Coronary artery (tissue), 2 donors: ENCODE measurements around the gene TYW3.

Source experiments
- DNase-seq: peaks from one replicate; pipeline ENCODE4 v3.0.0-alpha.2; 2017; ENCODE audit warnings: low spot score
- H3K27ac ChIP-seq, 2 donors: fragments of 200-600 bp; sonication (generic); one replicate each; pipeline ENCODE4 v1.5.1; 2016 to 2019
- H3K4me3 ChIP-seq: fragments of 200-600 bp; sonication (generic); 2 replicates; pipeline ENCODE4 v1.5.1; 2016; ENCODE audit warnings: mild to moderate bottlenecking, moderate library complexity
- TF ChIP-seq, protein P1 (sequence below): fragments of 200-600 bp; sonication (generic); IDR thresholded peaks from one replicate; pipeline ENCODE4 v1.5.1; 2019; ENCODE audit warnings: antibody characterized with exemption

Gene TYW3, protein sequence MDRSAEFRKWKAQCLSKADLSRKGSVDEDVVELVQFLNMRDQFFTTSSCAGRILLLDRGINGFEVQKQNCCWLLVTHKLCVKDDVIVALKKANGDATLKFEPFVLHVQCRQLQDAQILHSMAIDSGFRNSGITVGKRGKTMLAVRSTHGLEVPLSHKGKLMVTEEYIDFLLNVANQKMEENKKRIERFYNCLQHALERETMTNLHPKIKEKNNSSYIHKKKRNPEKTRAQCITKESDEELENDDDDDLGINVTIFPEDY

DNA sequence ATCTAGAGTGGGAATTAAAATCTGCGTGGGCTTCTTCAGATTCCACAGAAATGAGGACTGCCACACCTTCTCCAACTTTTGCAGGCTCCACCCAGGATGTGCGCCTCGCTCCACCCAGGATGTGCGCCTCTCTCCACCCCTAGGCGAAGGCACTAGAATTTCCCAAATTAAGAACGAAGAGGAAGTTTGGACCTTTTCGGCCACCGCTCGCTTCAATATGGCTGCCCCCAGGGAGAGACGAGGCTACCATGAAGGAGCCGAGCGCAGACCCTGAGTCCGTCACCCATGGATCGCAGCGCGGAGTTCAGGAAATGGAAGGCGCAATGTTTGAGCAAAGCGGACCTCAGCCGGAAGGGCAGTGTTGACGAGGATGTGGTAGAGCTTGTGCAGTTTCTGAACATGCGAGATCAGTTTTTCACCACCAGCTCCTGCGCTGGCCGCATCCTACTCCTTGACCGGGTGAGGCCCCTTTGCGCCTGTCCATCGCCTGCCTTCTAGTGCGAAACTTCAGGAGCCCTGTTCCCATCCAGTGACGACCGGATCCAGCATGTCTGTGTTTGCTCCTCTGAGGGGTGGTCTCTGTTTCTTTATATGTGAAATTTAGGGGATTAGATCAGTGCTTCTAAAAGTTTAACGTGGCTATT lies at the start of gene TYW3, which contains the start of gene CRYZ:
TYW3 (plus strand) TSS at position 193 of the 644 bp plus-strand sequence; CDS start at position 286, 93 bp downstream.
CRYZ (minus strand) TSS at position 91 of the 644 bp plus-strand sequence. CDS start 8,229 bp downstream, outside the sequence.
- TF ChIP-seq, protein P1, sequence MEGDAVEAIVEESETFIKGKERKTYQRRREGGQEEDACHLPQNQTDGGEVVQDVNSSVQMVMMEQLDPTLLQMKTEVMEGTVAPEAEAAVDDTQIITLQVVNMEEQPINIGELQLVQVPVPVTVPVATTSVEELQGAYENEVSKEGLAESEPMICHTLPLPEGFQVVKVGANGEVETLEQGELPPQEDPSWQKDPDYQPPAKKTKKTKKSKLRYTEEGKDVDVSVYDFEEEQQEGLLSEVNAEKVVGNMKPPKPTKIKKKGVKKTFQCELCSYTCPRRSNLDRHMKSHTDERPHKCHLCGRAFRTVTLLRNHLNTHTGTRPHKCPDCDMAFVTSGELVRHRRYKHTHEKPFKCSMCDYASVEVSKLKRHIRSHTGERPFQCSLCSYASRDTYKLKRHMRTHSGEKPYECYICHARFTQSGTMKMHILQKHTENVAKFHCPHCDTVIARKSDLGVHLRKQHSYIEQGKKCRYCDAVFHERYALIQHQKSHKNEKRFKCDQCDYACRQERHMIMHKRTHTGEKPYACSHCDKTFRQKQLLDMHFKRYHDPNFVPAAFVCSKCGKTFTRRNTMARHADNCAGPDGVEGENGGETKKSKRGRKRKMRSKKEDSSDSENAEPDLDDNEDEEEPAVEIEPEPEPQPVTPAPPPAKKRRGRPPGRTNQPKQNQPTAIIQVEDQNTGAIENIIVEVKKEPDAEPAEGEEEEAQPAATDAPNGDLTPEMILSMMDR = no peak
- DNase-seq = peak; percentile 91

DNA sequence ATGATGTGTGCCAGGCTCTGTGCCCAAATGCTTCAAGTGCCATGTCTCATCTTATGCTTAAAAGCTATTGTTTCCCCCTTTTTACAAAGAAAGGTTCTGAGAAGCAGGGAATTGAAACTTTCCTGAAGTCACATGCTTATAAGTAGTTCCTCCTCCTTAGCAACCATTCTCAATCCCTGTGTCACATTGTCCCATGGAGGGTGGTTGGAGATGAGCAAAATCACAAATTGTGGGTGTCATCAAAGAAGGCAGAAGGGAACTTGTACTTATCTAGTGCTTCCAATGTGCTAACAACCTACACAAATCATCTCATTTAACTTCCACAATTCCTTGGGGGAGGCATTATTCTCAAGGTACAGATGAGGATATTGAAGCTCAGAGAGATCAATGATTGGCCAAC lies 49.3 kb upstream of the TYW3 start:
- TF ChIP-seq, protein P1 = no peak
- no peak for DNase-seq
- Histone ChIP-seq H3K4me3 (no peak overlapping the region), H3K27ac (no peak overlapping the region)

More for the DNA sequence above, at the start of gene TYW3, which contains the start of gene CRYZ:
- Histone ChIP-seq H3K4me3 (peak within 1 kb of the TSS; percentile 82), H3K27ac (peak within 1 kb of the TSS; percentile 72 to 90)

DNA sequence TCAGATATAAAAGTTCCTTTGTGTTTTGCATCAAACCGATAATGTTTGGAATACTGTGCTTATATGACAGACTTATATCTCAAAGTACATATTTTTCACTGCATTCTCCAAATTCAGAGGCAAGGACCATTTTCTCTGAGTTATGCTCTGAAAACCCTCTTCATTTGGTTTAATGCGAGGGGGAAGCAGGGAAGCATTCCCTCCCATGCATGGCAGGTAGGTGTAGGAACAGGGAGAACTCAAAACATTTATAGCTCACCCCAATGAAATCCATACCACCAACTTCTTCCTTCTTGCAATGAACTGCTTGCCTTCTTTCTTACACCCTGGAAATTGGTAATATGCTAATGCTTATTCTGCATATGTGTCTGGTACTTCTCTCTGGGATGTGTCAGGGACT lies 48.7 kb upstream of the TYW3 start:
- DNase-seq = no peak
- TF ChIP-seq, protein P1 = no peak
- H3K4me3 ChIP-seq = no peak overlapping the region
- no peak overlapping the region for H3K27ac ChIP-seq

DNA sequence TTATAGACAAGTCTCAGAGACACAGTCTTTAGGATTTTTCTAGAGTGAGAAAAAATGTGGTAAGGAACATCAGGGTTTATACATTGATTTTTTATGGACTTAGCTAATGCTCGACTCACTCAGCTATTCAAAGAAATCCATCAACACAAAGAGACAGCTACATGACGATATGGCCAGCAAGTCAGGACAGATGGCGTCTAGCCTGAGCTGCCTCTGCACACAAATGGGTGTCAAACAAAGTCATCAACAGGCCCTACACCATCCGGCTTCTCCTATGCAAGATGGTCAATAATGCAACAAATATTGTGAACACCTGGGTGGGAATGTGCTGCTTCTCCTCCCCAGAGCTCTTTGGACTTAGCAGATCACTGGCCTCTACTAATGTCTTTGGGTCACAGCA lies 46.0 kb upstream of the TYW3 start:
- TF ChIP-seq, protein P1 = no peak
- Histone ChIP-seq H3K27ac (no peak overlapping the region), H3K4me3 (no peak overlapping the region)
- no peak for DNase-seq

DNA sequence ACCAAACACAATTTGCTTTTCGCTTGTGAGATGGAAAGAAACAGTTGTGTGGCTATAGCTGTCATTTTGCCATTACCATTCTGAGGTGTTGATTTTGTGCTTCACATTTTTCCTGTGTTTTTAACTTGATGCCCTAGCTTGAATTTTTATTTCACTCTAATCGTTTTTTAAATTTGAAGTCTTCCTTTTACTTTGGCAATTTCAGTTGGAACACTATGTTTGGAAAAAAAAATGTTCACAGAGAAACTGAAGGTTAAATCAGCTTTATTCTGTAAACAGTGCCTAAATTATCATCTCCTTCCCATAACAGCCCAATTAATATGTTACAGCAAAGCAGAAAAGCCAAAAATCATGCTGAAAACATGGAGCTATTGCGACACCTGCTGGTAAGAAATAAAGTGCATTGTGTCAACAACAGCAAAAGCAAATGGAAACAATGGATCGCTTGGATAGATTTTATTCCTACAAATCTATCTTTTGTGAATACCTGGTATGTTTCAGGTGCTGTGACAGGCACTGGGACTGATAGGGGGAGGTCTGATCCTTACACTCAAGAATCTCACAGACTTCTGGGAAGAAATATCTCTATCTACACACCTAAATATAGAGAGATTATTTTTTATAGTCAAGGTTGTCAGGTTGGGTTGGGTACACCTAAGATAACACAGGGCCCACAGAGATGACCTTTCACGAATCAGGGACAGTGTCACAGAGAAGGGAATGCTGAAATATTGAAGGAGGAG lies 43.2 kb upstream of the TYW3 start:
- H3K27ac ChIP-seq = no peak overlapping the region
- no peak overlapping the region for H3K4me3 ChIP-seq
- TF ChIP-seq, protein P1 = peak; percentile 66
- no peak for DNase-seq

DNA sequence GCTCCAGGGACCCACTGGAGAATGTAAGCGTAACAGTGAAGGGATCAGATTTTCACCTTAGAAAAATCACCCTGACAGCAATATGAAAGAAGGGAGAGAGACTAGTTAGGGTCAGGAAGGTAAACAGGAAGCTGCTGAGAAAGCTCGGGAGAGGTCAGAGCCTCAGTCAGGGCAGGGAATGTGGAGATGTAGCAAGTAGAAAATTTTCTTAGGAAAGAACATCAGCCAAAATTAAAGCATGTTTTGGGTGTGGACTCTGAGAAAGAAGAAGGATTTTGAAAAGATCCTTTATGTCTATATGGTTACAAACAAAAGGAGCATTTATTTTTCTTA lies 42.6 kb upstream of the TYW3 start:
- Histone ChIP-seq H3K4me3 (no peak overlapping the region), H3K27ac (no peak overlapping the region)
- DNase-seq = no peak
- TF ChIP-seq, protein P1 = no peak
